ENCODE measurements around the gene ANK2. TPM values are rescaled to one million over a fixed set of nuclear protein-coding genes. Genes with fewer than 3 reads are reported as not detected.

The ANK2 gene
- polyA plus RNA-seq, 1 donor (not counting 4 experiments of a cell fraction or from before 2014, with no cell fraction given) = 0.22 TPM

GRCh38 chr4:113113151-113113550 lies 63.7 kb downstream of the ANK2 start:
- no peaks in the 10 kb centered on the region for H3K79me2 ChIP-seq (ENCODE audit: control insufficient read depth, insufficient read depth, low read length)
- no peak for DNase-seq (ENCODE audit: low read depth, low spot score)
- no peaks in the 10 kb centered on the region for H4K20me1 ChIP-seq (ENCODE audit: control insufficient read depth, extremely low read depth, insufficient read depth, low read length)
- no peak overlapping the region for H3K27ac ChIP-seq (ENCODE audit: control insufficient read depth, insufficient read depth, low read length)
- no peaks in the 10 kb centered on the region for H3K4me1 ChIP-seq (ENCODE audit: control insufficient read depth, extremely low read depth, insufficient read depth, low read length)
- TF ChIP-seq EZH2 (IDR thresholded peaks at IDR 0.05; ENCODE audit: low read length) = no peak
- H3K9ac ChIP-seq (ENCODE audit: control insufficient read depth, extremely low read depth, insufficient read depth, low read length) = no peak overlapping the region
- no peak overlapping the region for H3K4me3 ChIP-seq (ENCODE audit: control insufficient read depth in 2 of 3, extremely low read depth in 1 of 3, insufficient read depth in 2 of 3, low read depth in 1 of 3, low read length in 3 of 3)
- no peaks in the 10 kb centered on the region for H3K36me3 ChIP-seq (ENCODE audit: control insufficient read depth in 2 of 2, extremely low read depth in 1 of 2, insufficient read depth in 2 of 2, low read length in 2 of 2)
- no peaks in the 10 kb centered on the region for H3K9me3 ChIP-seq (ENCODE audit: control insufficient read depth, low read depth, low read length)
- no peak overlapping the region for H2AFZ ChIP-seq (ENCODE audit: control insufficient read depth, low read length)
- H3K27me3 ChIP-seq (ENCODE audit: control insufficient read depth, extremely low read depth, insufficient read depth, low read length) = no peaks in the 10 kb centered on the region
- no peaks in the 10 kb centered on the region for H3K9me1 ChIP-seq (ENCODE audit: control insufficient read depth, extremely low read depth, insufficient read depth, low read length)
- dilution Hi-C loops (cut with MboI; ENCODE audit: extremely low pct_ligation_motif_present, low sequenced_read_pairs) = no loop called here
- FAIRE-seq = no peak
- no peak overlapping the region for H3K4me2 ChIP-seq (ENCODE audit: control insufficient read depth, extremely low read depth, insufficient read depth, low read depth, low read length)

DNA sequence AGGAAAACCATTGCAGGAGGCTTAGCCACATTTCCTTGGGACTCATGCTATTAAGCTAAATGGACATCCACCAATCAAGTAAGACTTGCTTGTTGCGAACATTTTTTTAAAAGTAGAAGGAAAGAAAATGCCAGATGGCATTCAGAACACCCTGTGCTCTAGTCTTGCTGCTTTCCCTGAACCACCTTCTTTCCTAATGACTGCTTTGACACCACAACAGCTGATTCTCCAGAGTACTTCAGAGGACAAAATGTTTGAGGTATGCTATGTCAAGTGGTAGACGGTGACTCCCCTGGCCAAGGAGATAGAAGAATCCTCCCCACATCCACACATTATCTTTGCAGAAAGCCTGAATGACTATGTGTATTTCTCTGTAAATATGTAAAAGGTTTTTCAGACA lies 65.4 kb downstream of the ANK2 start:
- TF ChIP-seq EZH2 (IDR thresholded peaks at IDR 0.05; ENCODE audit: low read length) (no peak), CTCF (optimal IDR thresholded peaks at IDR 0.05 in 1 of 3, IDR thresholded peaks at IDR 0.05 in 1 of 3, conservative IDR thresholded peaks at IDR 0.05 in 1 of 3; ENCODE audit: extremely low read depth in 1 of 3, insufficient read depth in 2 of 3, low read length in 3 of 3) (no peak)
- FAIRE-seq (no peak), DNase-seq (ENCODE audit: low read depth, low spot score) (no peak)
- H3K9ac ChIP-seq (ENCODE audit: control insufficient read depth, extremely low read depth, insufficient read depth, low read length) = no peak overlapping the region
- no peak overlapping the region for H3K4me2 ChIP-seq (ENCODE audit: control insufficient read depth, extremely low read depth, insufficient read depth, low read depth, low read length)
- no peaks in the 10 kb centered on the region for H3K9me1 ChIP-seq (ENCODE audit: control insufficient read depth, extremely low read depth, insufficient read depth, low read length)
- no peaks in the 10 kb centered on the region for H3K27me3 ChIP-seq (ENCODE audit: control insufficient read depth, extremely low read depth, insufficient read depth, low read length)
- no peaks in the 10 kb centered on the region for H3K4me1 ChIP-seq (ENCODE audit: control insufficient read depth, extremely low read depth, insufficient read depth, low read length)
- dilution Hi-C loops (cut with MboI; ENCODE audit: extremely low pct_ligation_motif_present, low sequenced_read_pairs) = no loop called here
- no peaks in the 10 kb centered on the region for H3K79me2 ChIP-seq (ENCODE audit: control insufficient read depth, insufficient read depth, low read length)
- H3K36me3 ChIP-seq (ENCODE audit: control insufficient read depth in 2 of 2, extremely low read depth in 1 of 2, insufficient read depth in 2 of 2, low read length in 2 of 2) = no peaks in the 10 kb centered on the region
- no peaks in the 10 kb centered on the region for H3K9me3 ChIP-seq (ENCODE audit: control insufficient read depth, low read depth, low read length)
- H3K4me3 ChIP-seq (ENCODE audit: control insufficient read depth in 2 of 3, extremely low read depth in 1 of 3, insufficient read depth in 2 of 3, low read depth in 1 of 3, low read length in 3 of 3) = no peak overlapping the region
- H4K20me1 ChIP-seq (ENCODE audit: control insufficient read depth, extremely low read depth, insufficient read depth, low read length) = no peaks in the 10 kb centered on the region
- H2AFZ ChIP-seq (ENCODE audit: control insufficient read depth, low read length) = no peak overlapping the region
- H3K27ac ChIP-seq (ENCODE audit: control insufficient read depth, insufficient read depth, low read length) = no peak overlapping the region
